Endometrium (tissue), 2 donors: ENCODE data around the gene PRKN.

ENCODE experiments used
- FAIRE-seq: peaks from 2 replicates; lab custom pipeline; 2012; peaks lifted over from hg19 to GRCh38; lab: Jason Lieb, UNC
- donor health status: control.
- donor health status: control.

PRKN gene

DNA sequence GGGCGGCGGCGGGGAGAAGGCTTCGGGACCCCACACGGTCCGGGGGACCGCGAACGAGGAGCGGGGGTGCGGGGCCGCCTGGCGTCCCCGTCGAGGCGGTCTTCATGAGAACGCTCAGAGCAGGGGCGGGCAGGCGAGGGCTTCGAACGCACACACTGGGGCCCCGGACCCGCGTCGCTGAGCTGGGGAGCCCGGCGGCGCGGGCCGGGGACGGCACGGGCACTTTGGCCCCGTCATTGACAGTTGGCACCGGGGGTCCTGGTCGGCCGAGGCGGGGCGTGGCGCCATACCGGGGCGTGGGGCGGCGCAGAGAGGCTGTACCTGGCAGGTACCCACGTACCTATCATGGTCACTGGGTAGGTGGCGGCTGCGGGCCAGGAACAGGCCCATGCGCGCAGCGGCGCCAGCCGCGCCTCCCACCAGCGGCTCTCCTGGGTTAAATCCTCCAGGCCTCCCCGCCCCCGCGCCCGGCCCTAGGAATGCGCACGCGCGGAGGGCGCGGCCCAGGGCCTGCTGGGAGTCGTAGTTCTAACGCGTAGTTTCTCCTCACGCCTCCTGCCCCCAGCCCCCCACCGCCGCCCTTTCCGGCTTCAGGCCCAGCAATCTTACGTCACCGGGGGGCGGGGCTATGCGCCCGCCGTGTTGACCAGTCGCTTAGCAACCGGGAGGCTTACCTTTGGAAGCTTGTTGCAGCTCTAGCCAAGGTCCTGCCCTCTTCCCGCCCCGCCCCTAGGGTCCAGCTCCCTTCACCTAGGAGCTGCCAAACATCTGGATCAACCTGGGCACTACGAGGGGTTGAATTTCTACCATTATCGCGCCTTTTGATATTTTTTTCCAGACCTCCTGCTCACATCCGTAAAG lies at the start of gene PRKN, which contains the start of gene PACRG:
TSS of gene PRKN (minus strand) at position 445 of the 861 bp plus-strand sequence.
TSS of gene PACRG (plus strand) at position 653 of the 861 bp plus-strand sequence.
- FAIRE-seq, result peak; percentile 76

GRCh38 chr6:162777091-162777490 lies 49.5 kb upstream of the PRKN start:
- FAIRE-seq, result no peak

DNA sequence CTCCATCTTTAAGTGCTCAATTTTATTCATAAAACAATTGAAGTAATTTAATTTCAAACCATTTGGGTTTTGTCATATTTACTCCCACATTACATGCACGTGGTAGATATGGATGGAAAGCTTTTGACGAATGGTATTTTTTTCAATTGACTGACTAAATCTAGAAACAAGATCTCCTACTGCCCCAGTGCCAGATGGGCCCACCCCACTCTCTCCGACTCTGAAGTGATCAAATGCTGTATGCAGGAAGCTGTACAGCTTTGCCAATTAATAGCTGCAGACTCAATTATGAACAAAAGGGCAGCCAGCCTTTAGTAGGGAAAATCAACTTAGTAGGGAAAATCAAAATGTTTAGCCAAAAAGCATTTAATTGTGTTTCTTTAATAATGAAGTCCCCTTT lies 46.4 kb upstream of the PRKN start:
- no peak for FAIRE-seq

DNA sequence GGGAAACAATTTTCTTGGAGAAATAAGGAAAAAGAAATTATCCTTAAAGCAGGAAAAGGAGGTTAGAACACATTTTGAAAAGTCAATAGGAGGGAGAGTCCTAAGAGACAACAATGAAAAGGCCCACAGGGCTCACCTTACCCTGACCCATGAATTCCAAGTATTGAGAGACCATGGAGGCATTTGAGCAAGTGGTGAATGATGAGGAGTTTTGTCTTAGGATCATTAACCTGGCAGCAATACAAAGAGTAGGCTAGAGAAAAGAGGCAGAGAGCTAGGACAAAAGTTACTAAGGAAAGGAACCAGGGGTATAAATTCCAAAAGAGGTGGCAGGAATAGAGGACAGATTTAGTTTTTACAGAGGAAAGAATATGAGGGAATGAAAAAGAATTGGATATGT lies 44.9 kb upstream of the PRKN start:
- FAIRE-seq, result no peak

DNA sequence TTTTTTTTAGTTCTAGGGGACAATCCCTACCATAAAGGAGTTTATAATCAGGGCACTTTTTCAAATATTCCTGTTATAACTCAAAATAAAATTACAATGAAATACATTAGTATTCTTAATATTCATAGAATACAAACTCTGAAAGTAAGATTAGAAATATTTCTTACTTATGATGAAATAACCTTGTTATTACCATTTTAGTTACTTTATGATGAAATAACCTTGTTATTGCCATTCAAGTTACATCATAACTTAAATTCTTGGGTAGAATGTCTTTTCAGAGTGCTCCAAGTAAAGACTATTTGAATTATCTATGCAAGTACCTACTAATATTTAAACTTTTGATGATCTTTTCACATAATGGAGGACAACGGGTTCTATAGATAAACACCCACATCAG lies 43.4 kb upstream of the PRKN start:
- no peak for FAIRE-seq

DNA sequence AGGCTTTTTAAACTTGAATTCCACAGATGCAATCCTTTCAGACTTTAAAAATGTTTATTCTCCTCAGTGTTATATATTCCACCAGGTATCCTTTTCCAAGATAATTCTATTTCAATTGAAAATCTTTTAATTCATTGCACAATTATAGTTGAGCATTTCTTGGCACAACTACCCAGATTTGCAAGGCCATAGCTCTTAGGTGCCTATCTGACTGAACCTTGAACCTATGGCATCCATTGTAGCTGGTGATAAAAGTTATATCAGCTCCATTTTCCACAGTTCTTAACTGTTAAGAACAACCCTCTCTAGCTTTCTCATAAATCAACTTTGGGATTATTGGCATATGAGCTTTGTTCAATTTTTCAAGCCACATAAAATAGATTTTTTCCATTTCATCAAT lies 42.6 kb upstream of the PRKN start:
- FAIRE-seq, result no peak

GRCh38 chr6:162753775-162754174 lies 26.2 kb upstream of the PRKN start:
- FAIRE-seq, result no peak

- no peak for FAIRE-seq
These were observed 23.8 kb upstream of the PRKN start for GRCh38 chr6:162751211-162751859.

DNA sequence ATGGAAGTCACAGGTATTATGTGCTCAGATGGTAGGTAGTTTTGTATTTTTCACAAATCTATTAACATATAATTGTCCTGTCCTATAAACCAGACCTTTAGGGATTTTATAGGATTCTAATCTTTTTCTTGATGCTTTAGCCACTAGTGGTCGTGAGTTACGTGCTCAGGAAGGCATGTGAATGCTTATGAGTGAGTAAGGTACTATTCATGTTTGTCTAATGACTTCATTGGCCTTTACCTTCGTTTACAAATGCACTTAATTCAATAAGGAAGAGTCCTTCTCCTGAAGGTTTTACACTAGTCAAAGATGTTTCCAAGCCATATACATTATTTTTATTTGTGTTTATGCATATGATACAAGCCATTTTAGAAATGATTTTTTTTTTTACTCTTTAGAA lies 23.2 kb upstream of the PRKN start:
- no peak for FAIRE-seq

- FAIRE-seq, result no peak
These were observed 9.4 kb upstream of the PRKN start for GRCh38 chr6:162736961-162737360.

- FAIRE-seq, result no peak
These were observed 5.9 kb upstream of the PRKN start for GRCh38 chr6:162733489-162733888.

DNA sequence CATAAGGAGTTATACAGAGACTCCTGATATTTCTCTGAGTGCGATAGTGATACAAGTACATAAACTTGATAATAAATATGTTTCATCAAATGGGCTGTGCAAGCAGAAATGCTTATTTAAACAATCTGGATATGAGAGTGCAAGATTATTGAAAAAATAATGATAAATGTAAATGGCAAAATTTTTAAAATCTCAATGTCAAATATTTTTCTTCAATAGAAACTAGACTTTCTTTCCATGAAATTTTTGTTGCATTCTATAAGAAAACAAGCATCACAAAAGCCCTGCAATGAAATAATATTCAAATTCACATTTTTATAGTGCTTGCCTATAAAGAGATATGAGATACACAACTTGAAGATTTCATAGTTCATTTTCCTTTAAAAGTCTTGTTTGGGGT lies 2.9 kb upstream of the PRKN start:
- no peak for FAIRE-seq

- peak; percentile 31 for FAIRE-seq
These were observed 1.1 kb upstream of the PRKN start for GRCh38 chr6:162728706-162729105.

DNA sequence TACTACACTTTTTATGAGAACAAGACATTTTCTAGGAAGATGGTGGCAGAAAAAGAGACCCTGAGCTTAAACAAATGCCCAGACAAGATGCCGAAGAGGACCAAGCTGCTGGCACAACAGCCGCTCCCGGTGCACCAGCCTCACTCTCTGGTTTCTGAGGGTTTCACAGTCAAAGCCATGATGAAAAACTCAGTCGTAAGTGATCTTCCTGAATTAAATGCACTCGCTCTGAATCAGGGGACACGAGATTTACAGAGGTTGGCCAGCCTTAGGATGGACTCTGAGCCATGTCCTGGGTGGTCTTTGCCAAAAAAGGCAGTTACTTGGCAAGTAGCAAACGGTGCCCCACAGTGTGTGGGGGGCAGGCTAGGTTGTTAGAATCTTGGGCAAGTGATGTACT lies 631 bp upstream of the PRKN start:
- no peak for FAIRE-seq

GRCh38 chr6:162726947-162727321 lies 632 bp downstream of the PRKN start:
- no peak for FAIRE-seq

GRCh38 chr6:162722633-162723032 lies 4.9 kb downstream of the PRKN start:
- no peak for FAIRE-seq

GRCh38 chr6:162722226-162722625 lies 5.3 kb downstream of the PRKN start:
- no peak for FAIRE-seq

DNA sequence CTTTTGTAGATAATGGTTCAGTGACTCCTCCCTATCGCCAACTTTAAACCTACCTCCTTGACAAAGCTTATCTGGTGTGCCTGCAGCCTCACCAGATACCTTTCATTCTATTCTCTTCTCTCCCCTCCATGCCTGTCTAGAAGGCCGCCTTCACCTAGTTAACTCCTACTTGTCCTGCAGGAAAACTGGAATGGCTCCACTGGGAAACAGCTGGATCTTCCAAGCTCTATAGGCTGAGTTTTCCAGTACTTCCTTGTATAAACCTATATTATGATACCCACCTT lies 6.2 kb downstream of the PRKN start:
- no peak for FAIRE-seq

DNA sequence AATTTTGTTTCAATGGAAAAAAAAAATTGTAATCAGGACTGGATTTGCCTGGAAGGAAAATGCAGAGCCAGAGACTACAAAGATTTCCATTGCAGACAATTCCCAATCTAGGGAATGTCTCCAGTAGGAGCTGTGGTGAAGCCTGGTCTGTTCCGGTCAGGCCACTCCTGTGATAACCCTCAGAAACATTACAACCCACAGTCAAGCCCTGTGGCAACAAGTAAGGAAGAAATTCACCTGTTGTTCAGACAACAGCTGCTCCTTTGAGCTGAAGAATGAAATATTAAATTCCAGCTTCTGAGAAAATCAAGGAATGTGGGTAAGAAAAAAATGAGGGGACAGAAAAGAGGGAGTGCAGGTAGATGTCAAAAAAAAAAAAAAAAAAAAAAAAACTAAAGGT lies 8.0 kb downstream of the PRKN start:
- no peak for FAIRE-seq

- no peak for FAIRE-seq
These were observed 12.0 kb downstream of the PRKN start for GRCh38 chr6:162715601-162716000.

- no peak for FAIRE-seq
These were observed 13.4 kb downstream of the PRKN start for GRCh38 chr6:162713974-162714780.

GRCh38 chr6:162712694-162713093 lies 14.9 kb downstream of the PRKN start:
- FAIRE-seq, result no peak

DNA sequence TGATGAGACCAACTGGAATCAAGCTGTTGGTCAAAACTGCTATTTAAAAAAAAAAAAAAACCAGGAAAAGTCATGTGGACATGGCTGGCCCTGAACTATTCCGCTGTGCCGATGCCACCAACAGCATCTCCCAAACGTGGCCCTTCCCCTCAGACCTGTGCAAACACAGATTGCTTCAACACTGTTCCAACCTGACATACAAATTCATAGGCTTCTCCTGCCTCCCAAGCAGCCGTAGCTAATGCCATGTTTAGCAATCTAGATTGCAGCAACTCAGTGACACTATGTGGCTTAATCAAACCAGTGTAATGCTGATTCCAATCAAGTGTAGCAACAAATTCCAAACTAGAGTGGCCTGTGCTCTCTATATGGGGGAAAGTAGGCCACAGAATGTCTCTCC lies 16.2 kb downstream of the PRKN start:
- FAIRE-seq, result no peak
